Measurements from ENCODE around the gene CHKA.

CHKA gene

GRCh38 chr11:68012843-68013610 lies 108.2 kb downstream of the CHKA start:
- peak; percentile 92 to 98 for DNase-seq

GRCh38 chr11:68012044-68012842 lies 108.9 kb downstream of the CHKA start:
- DNase-seq, result no peak

GRCh38 chr11:68011051-68011943 lies 109.9 kb downstream of the CHKA start:
- no peak for DNase-seq

- DNase-seq, result peak; percentile 91 to 93
Measured at GRCh38 chr11:68010090-68011041, 110.8 kb downstream of the CHKA start, which contains the start of gene ALDH3B1. Gene ALDH3B1 (plus strand): TSS chr11:68010327. CDS start chr11:68015298, 4,971 bp downstream.

- DNase-seq, result peak in 1 of 2 experiments; percentile 75
Measured at GRCh38 chr11:68009391-68010089, 111.6 kb downstream of the CHKA start.

- no peak for DNase-seq
Measured at GRCh38 chr11:68008381-68009337, 112.5 kb downstream of the CHKA start.

GRCh38 chr11:68007498-68008380 lies 113.4 kb downstream of the CHKA start:
- no peak for DNase-seq

- DNase-seq, result no peak
Measured at GRCh38 chr11:68006606-68007166, 114.5 kb downstream of the CHKA start.

GRCh38 chr11:68004551-68005335 lies 116.4 kb downstream of the CHKA start:
- DNase-seq, result no peak

GRCh38 chr11:68003846-68004550 lies 117.2 kb downstream of the CHKA start, which contains the start of gene UNC93B1:
Gene UNC93B1 (minus strand): TSS chr11:68004097. CDS start chr11:68004043, 54 bp downstream.
- peak; percentile 73 to 82 for DNase-seq

GRCh38 chr11:68002938-68003845 lies 118.0 kb downstream of the CHKA start:
- no peak for DNase-seq

Measured in SW 1271 (cell line).